ENCODE data around the gene SNAPIN.

The SNAPIN gene

GRCh38 chr1:153699768-153700167 lies 41.3 kb downstream of the SNAPIN start:
- DNase-seq (ENCODE audit: low read depth in 2 of 3, low spot score in 2 of 3), result no peak

DNA sequence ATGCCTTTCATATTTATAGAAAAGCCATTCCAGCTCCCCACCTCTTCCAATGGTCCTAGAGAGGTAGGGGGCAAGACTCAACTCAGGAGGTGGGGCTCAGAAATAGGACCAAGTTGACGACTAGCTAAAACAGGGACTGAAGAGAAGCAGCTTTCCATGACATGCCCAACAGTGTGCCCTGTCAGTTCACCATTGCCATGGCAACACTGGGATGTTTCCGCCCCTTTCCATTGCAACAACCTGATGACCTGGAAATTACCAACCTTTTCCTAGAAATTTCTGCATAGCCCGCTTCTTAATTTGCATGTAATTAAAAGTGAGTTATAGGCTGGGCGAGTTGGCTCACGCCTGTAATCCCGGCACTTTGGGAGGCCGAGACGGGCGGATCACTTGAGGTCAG lies 47.0 kb downstream of the SNAPIN start:
- DNase-seq (ENCODE audit: low read depth in 2 of 3, low spot score in 2 of 3), result no peak

DNA sequence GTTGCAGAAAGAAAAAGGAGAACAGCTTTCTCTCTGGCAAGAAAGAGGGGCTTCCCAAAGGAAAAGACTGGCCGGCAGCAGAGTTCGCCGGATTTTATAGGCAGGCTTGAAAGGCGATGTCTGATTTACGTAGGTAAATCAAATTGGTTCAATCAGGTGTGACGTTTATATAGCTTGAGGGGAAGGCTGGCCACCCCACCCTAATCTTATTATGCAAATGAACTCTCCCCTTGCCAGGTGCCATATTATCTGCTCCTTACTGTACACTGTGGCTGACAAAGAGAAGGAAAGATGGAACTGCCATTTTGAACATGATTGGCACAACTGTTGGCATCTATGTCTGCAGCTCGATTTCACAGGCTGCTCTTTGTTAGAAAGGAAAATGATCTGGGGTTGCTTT lies 52.5 kb downstream of the SNAPIN start:
- DNase-seq (ENCODE audit: low read depth in 2 of 3, low spot score in 2 of 3), result no peak

All from activated CD8-positive, alpha-beta memory T cell treated with anti-CD3 and anti-CD28 coated beads for 48 hours (primary cell).